ENCODE measurements around the gene KIF3C. TPM values are rescaled to one million over a fixed set of nuclear protein-coding genes. Genes with fewer than 3 reads are reported as not detected.

KIF3C gene
- total RNA-seq = 12.1 and 15.9 TPM in 2 replicates

DNA sequence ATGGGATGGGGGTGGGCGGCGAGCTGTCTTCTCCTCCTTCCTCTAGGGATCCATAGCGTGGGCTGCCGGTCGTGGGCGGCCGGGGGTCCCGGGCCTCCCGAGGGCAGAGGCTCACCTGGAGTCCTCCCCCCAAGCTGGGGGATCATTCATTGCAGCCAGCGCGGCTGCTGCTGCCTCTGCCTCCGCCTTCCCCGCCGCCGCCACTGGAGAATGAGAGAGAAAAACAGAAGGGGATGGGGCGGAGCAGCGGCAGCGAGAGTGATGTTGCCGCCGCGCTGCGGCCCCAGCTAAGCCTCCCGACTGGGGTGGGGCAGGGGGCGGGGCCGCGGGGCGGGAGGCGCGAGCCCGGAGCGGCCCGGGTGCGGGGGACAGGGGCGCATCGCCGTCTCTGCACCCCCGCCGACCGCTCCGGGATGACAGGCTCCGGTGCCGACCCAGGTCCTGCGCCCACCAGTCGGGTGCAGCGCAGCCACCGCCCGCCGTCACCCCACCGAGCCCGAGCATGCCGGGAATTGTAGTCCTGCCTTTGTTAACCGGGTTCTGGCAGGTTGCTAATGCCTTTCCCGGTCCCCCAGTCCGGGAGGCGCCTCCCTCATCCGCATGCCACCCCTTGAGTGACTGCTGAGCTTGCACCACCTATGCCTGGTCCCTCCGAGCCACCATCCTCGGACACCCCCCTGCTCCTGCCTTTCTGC is at the start of gene KIF3C:
KIF3C (minus strand) TSS at position 225 of the 695 bp plus-strand sequence. CDS start 580 bp downstream, outside the sequence.

GRCh38 chr2:25878361-25879132 is 103.8 kb downstream of the KIF3C start, which contains the start of gene ASXL2:
Gene ASXL2, minus strand, starts transcription at chr2:25878487. Its CDS starts 265 bp downstream, at chr2:25878222.

Other genes with a start within 250 kb of the KIF3C start
- gene ASXL2, start 104.0 kb downstream of the KIF3C start, total RNA-seq = 10.7 and 16.9 TPM in 2 replicates
- 95.4 and 98.7 TPM in 2 replicates for gene RAB10, start 51.6 kb upstream of the KIF3C start, total RNA-seq
- 1.6 and 1.9 TPM in 2 replicates for gene GAREM2, start 190.6 kb upstream of the KIF3C start, total RNA-seq